Measurements from ENCODE around the gene CSNK1E.

CSNK1E gene

GRCh38 chr22:38327396-38327795 lies 10.2 kb upstream of the CSNK1E start:
- no peak for DNase-seq

DNA sequence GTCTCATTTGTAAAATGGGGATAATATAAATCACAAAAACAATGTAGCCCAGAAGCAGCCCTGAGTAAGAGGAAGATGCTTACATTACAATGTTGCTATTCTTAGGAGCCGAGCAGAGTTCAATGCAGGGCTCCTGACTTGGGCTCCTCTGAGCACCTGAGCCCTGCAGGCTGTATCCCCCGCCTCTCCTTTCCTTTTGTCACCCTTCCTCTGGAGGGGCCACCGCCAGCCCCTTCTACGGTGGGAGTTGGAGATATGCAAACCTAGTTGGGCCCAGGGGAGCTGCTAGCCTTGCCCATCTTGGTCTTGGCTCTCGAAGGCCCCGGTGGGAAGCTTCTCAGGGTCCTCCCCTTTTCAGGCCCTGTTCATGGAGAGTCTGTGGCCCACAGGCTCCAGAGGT lies 8.4 kb upstream of the CSNK1E start:
- DNase-seq = no peak

- DNase-seq = no peak
These were observed 3.6 kb upstream of the CSNK1E start for GRCh38 chr22:38320605-38321402.

DNA sequence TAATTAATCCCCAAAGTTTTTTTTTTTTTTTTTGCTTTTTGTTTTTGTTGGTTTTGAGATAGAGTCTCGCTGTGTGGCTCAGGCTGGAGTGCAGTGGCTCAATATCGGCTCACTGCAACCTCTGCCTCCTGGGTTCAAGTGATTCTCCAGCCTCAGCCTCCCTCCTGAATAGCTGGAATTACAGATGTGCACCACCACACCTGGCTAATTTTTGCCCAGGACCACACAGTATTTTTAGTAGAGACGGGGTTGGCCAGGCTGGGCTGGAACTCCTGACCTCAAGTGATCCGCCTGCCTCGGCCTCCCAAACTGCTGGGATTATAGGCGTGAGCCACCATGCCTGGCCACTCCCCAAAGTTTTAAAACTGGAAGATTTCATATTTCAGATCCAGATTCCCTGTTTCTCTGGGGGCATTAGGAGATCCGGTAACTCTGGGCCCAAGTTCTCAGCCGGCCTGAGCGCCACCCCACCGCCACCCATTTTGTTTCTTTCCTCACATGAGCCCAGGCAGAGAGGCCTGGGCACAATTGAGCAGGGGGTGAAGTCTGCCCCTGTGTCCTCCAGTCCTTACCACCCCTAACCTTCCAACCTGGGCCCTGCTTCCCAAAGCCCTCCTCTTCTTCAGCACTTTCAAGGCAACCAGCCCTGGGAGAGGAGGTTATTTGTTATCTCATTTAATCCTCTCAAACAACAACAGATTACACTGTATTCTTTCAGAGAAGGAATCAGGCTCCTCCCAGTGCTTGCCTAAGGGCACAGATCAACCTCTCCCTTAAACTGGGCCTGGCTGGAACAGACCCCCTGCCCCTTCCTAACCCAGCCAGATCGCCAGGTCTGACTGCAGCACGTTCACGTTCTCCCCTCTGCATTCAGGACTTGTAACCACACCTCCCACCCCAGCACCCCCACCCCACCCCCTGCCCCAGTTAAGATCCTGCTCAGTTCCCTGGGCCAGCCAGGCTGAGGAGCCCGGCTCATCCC lies 1.9 kb upstream of the CSNK1E start:
- DNase-seq = no peak

- DNase-seq = no peak
These were observed 922 bp upstream of the CSNK1E start for GRCh38 chr22:38317995-38318715.

GRCh38 chr22:38316364-38317121 lies 690 bp downstream of the CSNK1E start:
- DNase-seq = peak; percentile 29

DNA sequence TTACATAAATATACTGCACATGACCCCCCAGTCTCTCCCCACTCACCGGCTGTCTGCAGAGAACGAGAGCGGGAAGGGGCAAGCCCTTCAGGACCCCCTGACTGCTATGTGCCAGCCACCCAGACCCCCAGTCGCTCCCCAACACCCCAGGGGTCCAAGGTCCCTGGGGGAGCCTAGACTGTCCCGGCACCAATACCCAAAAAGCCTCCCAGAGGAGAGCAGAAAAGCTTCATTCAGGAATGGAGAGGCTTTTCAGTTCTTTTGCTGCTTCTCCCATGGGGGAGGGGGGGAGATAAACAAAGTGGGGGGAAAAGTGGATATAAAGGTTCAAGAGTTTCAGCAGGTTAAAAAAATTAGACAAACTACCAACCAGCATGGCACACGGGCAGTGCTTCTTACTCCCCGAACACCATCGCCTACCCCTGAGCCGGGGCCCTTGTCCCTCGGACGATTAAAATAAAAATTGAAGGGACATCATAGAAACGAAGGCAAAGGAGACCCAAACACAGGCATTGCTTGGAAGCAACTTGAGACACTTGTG lies 1.3 kb downstream of the CSNK1E start:
- peak; percentile 29 for DNase-seq

GRCh38 chr22:38314933-38315822 lies 2.1 kb downstream of the CSNK1E start:
- DNase-seq = peak; percentile 20

DNA sequence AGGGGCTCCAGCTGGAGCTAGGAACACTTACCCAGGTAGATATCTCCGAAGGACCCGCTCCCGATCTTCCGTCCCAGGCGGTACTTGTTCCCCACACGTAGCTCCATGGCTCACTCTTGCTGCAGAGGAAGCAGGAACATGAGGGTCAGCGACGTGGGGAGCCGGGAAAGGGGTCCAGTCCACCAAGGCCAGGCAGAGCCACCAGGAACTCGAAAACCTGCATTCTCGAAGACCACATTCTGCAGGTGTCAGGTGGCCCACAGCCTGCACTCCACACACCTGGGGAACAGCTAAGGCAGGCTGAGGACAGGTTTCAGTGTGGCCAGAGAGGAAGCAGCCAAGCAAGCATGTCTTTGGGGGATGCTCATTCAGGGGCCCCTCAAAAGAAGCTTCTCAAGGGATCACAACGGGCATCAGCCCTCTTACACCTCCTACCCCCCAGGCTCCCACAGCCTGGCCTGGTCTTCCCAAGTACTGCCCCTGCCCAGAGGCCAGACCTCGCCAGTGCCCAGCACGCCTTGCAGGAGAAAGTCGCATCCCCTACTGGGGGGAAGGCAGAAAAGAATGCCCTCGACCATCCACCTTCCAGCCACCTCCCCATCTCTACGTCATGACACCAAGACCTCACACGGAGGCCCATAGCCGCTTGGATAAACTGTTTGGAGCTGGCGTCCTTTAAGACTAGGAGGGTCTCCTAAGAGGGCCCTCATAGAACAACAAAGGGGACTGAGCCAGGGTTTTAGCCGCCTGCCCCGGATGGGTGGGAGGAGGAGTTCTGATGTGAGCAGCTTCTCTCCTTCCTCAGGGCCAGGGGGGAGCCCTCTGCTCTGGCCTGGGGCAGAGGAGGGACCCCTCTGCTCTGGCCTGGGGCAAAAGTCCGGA lies 2.9 kb downstream of the CSNK1E start:
- DNase-seq = no peak

- no peak for DNase-seq
These were observed 3.8 kb downstream of the CSNK1E start for GRCh38 chr22:38313384-38313955.

GRCh38 chr22:38312261-38312800 lies 4.9 kb downstream of the CSNK1E start:
- DNase-seq = no peak

- DNase-seq = no peak
These were observed 6.0 kb downstream of the CSNK1E start for GRCh38 chr22:38311323-38311620.

DNA sequence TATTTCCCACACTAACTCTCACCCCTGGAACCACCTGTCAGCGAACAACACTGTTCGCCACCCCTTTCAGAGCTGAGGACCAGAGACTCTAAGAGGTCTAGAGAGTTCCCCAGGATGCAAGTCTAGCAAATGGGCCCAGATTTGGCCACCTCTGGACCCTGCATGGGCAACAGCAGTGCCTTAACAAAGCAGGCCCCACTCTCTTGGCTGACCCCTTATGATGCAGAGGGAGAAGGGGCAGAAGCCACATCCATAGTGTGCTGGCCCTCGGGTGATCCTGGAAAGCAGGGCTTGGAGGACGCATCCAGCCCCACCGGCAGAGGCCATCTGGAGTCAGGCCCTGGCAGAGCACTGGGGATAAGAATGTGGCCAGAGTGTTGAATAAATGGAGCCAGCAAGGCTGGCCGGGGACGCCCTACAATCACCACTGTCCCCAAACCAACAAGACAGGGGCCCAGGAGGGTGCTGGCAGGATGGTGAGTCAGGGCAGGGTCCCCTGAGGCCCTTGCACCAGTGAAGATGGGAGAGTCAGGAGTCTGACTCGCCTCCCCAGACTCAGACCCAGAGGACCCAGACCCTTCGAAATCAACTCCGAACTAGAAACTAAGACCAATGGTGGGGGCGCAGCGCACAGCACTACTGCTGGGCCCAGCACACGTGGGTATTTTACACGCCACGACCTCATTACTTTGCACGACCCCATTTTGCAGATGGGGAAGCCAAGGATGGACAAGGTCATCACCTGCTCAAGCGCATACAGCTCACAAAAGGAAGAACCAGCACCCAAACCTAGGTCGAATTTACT lies 6.5 kb downstream of the CSNK1E start:
- DNase-seq = no peak

DNA sequence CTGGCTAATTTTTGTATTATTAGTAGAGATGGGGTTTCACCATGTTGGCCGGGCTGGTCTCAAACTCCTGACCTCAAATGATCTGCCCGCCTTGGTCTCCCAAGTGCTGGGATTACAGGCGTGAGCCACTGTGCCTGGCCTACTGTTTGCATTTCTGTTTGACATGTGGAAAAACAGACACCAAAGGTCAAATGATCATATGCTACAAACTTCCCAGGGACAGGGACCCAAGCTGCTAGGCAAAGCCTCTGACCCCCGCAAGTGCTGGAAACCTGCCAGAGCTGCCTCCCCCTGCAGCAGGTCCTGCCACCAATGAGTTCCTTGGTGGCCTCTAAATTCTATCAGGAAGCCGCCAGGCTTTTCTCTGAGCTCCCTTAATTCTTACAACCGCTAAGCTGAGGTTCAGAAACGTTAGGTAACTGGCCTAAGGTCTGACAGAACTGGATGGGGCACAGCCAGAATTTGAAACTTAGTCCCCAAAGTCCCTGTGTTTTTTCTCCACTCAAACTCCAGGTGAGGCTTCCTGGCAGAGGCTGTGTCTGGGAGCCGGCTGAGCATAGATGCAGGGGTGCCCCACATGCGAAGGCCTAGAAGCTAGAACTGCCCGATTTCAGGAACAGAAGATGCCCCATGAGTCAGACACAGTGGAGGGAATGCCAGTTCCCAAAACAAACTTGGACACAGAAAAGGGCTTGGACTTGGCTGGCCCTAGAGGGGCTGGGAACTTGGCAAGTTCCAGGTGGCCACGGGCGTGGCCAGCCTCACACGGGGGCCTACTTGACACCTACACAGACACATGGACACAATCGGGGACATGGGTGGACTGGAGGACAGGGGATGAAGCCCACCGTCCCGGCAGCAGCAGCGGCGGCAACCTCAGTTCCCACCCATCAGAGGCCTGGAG lies 7.4 kb downstream of the CSNK1E start:
- DNase-seq = no peak

- no peak for DNase-seq
These were observed 8.3 kb downstream of the CSNK1E start for GRCh38 chr22:38308791-38309498.

All from NCI-H1105 treated with DMSO at 0.1 percent for 48 hours (cell line).